GM12801 (cell line): ENCODE measurements around the gene CCR5AS.

Source experiments
- CTCF ChIP-seq: IDR thresholded peaks from one replicate; pipeline ENCODE4 v1.5.1; 2011; ENCODE audit warnings: control low read depth; ENCODE audit not compliant: insufficient read length; ENCODE audit errors: extremely low read depth

Gene CCR5AS

GRCh38 chr3:46350262-46350565 lies 56.7 kb downstream of the CCR5AS start:
- no peak for TF ChIP-seq CTCF

GRCh38 chr3:46349484-46350261 lies 57.2 kb downstream of the CCR5AS start:
- TF ChIP-seq CTCF = no peak

- TF ChIP-seq CTCF = no peak
These were observed 57.9 kb downstream of the CCR5AS start for GRCh38 chr3:46348823-46349482.

- TF ChIP-seq CTCF = no peak
These were observed 62.4 kb downstream of the CCR5AS start for GRCh38 chr3:46344476-46344875.

- TF ChIP-seq CTCF = no peak
These were observed 68.0 kb downstream of the CCR5AS start for GRCh38 chr3:46338840-46339239.

GRCh38 chr3:46337911-46338310 lies 69.0 kb downstream of the CCR5AS start:
- no peak for TF ChIP-seq CTCF

- TF ChIP-seq CTCF = no peak
These were observed 71.3 kb downstream of the CCR5AS start for GRCh38 chr3:46335541-46335940.
